NCI-H1105 treated with DMSO at 0.1 percent for 48 hours (cell line): ENCODE data around the gene KIRREL2.
"Not testable (repeated sequence)": the region's sequence is repeated elsewhere in the genome, so short reads cannot be mapped to it uniquely, and the experiment has no call there.

Experiments used
- DNase-seq: peaks from one replicate; lab custom pipeline; 2025; lab: John Stamatoyannopoulos, UW

Gene KIRREL2

DNA sequence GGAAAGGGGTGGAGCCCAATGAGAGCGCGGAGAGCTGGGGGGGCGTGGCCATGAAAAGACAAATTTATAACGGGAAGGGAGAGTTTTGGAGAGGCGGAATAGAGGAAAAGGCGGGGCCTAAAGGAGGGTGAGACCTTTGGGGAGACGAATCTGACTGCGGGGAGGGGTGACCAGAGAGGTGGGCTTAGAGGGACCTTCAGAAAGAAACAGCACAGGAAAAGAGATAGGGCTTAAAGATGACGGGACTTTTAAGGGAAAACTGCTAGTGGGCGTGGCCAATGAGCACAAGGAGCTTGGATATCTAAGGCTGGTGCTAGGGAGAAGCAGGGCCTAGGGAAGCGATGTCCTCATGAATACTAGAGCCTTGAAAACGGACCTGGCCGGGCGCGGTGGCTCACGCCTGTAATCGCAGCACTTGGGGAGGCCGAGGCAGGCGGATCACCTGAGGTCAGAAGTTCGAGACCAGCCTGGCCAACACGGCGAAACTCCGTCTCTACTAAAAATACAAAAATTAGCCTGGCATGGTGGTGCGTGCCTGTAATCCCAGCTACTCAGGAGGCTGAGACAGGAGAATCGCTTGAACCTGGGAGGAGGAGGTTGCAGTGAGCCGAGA is 13.5 kb downstream of the KIRREL2 start:
- not testable (repeated sequence) for DNase-seq

DNA sequence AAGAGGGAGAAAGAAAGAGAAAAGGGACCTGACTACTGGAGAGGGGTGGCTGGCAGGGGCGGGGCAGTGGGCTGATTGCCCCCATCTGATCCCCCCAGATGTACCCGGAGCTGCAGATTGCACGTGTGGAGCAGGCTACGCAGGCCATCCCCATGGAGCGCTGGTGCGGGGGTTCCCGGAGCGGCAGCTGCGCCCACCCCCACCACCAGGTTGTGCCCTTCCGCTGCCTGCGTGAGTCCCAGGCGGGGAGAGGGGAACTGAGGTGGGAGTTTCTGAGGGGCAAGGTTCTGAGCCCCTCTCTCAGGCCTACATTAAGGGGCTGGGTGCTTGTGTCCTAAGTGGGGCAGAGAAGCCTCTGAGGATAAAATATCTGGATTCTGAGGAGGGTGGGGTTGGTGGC is 14.1 kb downstream of the KIRREL2 start:
- no peak for DNase-seq

DNA sequence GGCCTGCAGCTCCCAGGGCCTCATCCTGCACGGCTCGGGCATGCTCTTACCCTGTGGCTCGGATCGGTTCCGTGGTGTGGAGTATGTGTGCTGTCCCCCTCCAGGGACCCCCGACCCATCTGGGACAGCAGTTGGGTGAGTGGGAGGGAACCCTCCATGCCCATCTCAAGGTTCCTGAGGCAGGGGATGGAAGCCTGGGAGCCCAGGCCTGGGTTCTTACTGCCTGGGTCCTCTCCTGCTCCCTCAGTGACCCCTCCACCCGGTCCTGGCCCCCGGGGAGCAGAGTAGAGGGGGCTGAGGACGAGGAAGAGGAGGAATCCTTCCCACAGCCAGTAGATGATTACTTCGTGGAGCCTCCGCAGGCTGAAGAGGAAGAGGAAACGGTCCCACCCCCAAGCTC is 14.9 kb downstream of the KIRREL2 start:
- DNase-seq = no peak

DNA sequence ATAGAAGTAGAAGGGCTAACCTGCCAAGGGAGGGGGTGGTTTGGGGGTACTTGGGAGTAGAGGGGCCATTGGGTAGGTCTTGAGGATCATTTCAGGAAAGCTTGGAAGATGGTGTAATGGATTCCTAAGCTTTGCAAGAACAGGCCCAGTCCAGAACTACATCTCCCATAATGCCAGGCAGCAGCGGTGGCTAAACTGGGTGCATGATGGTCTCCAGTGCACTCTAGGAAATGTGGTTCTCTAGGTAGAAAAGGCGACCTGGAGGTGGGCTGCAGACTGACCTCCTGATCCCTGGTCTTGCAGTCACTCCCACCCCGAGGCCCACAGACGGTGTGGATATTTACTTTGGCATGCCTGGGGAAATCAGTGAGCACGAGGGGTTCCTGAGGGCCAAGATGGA is 15.5 kb downstream of the KIRREL2 start:
- DNase-seq = no peak

DNA sequence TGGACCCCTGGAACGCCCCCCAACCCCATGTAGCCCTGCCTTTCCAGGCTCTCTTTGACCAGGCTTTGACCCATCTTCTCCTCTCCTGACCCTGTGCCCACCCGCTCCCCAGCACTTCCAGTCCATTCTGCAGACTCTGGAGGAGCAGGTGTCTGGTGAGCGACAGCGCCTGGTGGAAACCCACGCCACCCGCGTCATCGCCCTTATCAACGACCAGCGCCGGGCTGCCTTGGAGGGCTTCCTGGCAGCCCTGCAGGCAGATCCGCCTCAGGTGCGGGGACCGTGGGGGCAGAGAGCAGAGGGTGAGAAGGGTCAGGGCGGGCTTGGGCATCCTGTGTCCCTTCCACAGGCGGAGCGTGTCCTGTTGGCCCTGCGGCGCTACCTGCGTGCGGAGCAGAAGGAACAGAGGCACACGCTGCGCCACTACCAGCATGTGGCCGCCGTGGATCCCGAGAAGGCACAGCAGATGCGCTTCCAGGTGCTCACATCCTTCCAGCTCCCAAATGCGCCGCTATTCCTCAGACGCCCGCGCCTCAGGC is 17.8 kb downstream of the KIRREL2 start:
- DNase-seq = no peak

DNA sequence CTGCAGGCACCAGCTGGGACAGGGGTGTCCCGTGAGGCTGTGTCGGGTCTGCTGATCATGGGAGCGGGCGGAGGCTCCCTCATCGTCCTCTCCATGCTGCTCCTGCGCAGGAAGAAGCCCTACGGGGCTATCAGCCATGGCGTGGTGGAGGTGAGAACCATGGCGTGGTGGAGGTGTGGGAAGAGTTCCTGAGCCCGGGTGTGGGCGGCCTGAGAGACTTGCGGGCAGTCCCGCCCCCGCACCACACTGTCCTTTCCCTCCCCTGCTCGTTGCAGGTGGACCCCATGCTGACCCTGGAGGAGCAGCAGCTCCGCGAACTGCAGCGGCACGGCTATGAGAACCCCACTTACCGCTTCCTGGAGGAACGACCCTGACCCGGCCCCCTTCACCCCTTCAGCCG is 22.4 kb downstream of the KIRREL2 start:
- DNase-seq = no peak

DNA sequence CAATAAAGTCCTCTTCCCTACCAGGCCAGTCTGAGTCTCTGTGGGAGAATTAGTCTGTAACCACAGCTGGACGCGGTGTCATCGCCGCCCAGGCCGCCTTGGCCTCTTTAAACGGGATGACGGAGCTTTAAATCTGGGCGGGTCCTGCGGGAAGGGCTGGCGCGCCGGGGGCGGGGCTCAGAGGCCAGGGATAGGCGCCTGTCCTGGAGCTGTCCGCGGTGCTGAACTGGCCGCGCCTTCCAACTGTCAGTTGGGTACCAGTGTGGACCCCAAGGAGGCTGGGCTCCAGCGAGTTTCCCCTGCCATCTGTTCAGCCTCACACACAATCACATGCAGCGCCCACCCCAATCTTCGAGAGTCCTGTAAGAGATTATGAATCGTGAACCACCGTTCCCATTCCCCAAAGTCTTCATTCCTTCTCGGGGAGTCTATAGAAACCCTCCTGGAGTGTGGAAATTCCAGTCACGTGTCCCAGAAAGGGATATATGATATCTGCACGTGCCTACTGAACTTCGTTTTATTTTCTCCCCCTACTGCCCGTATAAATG is 23.1 kb downstream of the KIRREL2 start:
- DNase-seq = peak; percentile 34

DNA sequence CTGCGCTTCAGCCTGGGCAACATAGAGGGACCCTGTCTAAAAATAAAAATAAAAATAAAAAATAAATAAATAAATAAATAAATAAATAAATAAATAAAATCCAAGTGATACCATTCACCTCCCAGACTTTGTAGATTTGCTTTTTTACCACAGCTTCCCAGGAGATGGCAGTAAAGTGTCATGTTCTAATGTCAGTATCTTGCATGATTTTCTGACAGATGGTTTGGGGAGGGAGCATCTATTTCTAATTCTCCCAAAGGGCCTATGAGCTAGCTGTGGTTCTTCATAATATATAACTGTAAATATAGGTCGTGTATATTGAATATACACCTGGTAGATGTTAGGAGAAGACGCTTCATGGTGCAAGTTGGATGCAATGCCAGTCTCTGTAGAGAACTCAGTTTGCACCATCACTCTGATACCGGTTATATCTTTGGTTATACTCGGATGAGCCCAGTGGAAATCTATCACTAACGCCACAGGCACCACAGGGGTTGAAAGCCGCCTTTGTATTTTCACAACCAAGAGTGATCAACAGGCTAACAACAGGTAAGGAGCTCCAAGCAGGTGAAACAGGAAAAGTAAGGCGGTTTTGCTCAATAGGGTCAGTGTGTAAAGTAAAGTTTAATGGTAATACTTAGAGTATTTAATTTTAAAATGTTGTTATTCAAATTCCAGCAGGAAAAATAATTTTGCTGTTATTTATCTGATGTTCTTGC is 25.6 kb downstream of the KIRREL2 start:
- peak; percentile 48 for DNase-seq

DNA sequence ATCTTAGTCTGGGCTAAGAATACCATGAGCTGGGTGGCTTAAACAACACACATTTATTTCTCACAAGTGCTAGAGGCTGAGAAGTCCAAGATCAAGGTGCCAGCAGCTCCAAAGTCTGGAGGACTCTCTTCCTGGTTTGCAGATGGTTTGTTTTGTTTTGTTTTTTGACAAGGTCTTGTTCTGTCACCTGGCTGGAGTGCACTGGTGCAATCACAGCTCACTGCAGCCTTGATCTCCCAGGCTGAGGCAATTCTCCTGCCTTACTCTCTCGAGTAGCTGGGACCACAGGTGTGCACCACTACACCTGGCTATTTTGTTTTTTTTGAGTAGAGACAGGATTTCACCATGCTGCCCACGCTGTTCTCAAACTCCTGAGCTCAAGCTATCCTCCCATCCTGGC is 27.2 kb downstream of the KIRREL2 start:
- no peak for DNase-seq

DNA sequence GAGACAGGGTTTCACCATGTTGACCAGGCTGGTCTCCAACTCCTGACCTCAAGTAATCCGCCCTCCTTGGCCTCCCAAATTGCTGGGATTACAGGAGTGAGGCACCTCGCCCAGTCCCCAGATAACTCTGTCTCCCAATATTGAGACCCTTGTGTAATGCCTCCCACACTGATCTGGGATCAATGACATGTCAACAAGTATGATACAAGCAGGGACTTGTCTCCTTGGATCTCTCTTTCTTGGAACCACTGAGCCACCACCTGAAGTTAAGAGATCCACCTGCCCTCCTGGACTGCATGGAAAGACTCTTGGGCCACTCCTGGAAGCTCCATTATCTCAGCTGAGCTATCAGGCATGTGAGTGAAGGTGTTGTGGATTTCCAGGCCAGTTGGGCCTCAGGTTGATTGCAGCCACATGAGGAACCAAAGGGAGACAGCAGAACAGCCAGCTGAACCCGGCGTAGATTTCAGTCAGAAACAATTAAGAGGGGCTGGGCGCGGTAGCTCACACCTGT is 28.6 kb downstream of the KIRREL2 start:
- no peak for DNase-seq

DNA sequence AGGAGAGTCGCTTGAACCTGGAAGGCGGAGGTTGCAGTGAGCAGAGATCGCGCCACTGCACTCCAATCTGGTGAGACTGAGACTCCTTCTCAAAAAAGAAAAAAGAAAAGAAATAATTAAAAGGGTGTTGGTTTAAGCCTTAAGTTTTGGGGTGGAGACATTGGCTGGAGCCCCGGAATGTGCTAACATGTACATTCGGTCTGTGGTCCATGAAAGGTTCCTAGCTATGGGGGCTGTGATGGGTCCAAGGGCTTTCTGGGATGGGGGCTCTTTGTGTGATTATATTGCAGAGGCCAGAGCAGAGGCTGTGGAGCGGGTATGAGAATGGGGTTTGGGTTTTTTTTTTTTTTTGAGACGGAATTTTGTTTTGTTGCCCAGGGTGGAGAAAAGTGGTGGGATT is 29.2 kb downstream of the KIRREL2 start:
- DNase-seq = no peak

DNA sequence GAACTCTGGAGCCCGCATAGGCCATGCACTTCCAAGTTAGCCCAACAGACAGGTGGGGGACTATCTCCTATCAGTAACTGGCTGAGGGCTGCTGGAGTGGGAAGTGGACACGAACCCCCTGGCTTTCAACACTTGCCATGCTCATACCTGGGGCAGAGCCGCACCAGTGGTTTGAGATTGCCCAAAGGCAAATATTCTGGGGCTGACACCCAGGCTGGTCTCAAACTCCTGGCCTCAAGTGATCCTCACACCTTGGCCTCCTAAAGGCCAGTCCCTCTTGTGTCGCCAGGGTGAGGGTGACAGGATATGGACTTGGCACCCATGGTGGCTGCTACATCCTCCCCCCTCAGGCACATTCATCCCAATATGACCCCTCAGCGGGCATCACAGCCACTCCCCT is 30.5 kb downstream of the KIRREL2 start:
- no peak for DNase-seq

DNA sequence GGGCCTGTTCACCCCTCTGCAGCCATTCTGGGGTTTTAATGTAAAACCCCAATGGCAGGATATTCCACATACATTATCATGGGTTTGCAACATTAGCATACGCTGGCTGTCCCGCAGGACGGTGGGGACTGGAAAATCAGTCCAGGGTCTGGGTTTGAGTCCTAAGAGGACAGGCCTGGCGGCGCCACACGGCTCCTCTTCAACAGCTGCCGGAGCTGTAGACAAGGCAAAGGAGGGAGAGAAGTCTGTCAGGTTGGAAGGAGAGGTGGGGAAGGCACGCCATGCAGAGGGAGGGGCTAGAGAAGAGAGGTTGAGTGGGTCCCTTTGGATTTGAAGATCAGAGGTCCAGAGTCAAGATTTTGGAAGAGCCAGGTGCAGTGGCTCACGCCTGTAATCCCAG is 31.7 kb downstream of the KIRREL2 start:
- DNase-seq = no peak

DNA sequence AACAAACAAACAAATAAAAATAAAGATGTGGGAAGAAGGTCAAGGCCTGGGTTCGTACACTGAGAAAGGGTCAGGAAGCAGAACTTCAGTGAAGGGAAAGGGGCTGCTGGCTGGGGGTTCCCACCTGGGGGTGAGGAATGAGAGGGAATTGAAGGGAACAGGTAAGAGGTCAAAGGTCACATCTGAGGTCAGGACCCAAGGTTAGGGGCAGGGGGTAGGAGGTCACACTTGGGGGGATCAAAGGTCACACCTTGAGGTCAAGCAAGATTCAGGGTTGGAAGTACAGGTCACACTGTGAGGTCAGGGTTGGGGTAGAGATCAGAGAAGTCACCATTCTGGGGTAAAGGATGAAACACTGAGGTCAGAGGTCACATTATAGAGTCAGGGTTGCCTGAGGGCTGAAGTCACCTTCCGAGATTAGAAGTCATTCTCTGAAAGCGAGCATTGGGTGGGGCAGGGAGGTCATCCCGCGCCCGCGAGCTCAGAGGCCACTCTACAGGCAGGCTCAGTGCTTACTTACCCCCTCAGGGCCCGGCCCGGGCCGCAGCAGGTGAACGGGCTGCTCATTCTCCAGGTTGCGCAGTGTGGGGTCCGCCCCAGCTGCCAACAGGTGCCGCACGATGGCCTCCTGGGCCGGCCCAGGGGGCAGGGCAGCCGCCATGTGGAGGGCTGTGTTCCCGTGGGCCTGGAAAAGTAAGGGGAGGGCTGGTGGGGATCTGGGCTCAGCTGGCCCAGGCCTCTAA is 32.8 kb downstream of the KIRREL2 start:
- DNase-seq = no peak

DNA sequence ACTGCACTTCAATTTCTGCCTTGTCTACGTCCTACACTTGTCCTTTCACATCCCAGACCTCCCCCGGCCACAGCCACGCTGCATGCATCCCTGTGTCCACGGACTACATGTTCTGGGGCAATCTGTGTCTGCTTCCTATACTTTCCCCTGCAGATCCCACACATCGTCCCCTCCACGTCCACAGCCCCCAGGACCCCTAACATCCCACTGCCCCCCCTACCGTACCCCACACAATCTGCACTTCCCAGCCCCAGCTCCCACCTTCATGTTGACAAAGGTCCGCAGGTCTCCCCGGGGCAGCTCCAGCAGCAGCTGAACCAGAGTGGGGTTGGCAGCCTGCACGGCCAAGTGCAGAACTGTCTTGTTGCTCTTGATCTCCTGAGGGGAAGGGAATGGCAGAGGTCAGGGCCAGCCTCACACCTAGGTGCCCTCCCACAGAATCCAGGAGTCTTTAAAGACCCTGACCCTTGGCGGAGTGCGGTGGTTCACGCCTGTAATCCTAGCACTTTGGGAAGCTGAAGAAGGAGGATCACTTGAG is 33.5 kb downstream of the KIRREL2 start:
- no peak for DNase-seq

DNA sequence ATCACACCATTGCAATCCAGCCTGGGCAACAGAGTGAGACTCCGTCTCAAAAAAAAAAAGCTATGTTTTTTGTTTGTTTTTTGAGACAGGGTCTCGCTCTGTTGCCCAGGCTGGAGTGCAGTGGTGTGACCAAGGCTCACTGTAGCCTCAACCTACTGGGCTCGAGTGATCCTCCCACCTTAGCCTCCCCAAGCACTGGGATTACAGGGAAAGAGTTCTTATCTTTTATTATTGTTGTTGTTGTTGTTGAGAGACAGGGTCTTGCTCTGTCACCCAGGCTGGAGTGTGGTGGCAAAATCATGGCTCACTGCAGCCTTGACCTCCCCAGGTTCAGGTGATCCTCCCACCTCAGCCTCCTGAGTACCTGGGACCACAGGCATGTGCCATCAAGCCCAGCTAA is 35.1 kb downstream of the KIRREL2 start:
- DNase-seq = not testable (repeated sequence)

DNA sequence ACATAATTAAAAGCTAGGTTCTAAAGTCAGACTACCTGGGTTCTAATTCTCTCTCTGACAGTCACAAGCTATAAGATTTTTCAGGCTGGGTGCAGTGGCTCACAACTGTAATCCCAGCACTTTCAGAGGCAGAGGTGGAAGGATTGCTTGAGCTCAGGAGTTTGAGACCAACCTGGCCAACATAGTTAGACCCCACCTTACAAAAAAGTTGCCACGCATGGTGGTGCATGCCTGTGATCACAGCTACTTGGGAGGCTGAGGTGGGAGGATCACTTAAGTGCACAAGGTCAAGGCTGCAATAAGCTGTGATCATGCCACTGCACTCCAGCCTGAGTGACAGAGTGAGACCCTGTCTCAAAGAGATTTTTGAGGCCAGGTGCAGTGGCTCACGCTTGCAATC is 37.6 kb downstream of the KIRREL2 start:
- no peak for DNase-seq

DNA sequence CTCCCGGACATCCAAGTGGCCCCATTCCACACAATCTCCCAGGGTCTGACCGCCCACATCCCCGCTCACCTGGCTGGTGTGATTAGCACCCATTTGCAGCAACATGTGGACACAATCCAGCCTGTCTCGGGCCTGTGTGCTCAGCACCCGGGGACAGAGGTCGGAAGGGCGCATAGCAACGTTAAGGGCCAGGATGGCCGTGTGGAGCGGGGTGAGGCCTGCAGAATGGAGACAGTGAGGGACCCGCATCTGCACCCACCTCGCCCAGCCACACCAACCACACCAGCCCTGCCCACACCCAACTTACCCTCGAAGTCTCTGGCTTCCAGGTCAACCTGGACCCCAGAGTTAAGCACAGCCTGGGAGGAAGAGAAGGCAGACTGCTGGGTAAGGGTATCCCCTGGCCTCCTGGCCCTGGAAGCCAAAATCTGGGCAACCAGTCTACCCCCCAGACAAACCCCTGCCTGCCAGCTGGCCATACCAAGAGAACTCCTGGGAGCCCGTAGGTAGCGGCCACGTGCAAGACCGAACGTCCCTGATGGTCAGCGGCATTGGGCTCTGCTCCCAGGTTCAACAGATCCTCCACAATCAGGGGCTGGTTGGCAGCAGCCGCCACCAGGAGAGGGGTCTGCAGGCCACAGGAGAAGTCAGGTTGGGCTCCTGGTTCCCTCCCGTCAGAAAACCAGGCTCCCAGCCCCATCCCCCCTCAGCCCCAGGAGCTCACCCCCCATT is 39.4 kb downstream of the KIRREL2 start:
- no peak for DNase-seq

DNA sequence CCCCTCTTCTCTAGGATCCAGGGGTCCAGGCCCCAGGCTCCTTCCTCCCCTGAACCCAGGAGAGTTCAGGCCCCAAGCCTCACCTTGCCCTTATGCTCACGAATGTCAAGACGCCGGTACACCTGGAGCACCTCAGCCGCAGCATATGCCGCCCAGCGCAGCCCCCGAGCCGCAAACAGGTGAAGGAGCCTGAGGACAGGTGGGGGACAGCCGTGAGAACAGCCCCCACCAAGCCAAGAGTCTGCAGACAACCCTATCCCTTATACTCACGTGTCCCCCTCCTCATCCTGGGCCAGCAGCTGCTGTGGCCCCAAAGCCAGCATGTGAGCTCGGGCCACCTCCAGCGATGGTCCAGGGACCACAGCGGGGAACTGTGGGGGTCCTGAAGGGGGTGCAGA is 39.9 kb downstream of the KIRREL2 start:
- DNase-seq = no peak

DNA sequence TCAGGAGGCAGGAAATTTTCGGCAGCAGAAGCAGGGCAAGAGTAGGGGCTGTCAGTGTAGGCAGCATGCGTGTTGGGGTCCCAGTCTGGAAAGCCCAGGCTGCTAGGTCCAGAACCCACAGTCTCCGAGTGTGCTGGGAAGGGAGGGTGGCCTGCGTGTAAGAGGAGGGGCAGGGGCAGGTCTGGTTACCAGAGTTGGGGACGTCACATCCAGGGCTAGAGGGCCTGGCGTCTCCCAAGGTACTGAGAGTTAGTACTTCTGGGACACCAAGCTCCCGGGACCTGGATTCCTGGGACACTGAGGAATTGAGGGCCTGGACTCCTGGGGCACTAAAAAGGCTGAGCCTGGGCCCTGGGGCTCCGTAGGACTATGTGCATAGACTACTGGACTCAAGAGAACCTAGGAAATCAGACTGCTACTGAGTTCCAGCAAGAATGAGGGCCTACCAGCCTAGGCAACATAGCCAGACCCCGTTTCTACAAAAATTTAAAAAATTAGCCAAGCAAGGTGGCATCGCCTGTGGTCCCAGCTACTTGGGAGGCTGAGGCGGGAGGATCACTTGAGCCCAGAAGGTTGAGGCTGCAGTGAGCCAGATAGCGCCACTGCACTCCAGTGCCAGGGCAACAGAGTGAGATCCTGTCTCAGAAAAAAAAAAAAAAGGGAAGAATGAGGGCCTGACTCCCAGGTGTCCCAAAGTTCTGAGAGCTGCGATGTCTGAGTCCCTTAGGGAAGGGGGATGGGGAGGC is 41.2 kb downstream of the KIRREL2 start:
- DNase-seq = no peak

DNA sequence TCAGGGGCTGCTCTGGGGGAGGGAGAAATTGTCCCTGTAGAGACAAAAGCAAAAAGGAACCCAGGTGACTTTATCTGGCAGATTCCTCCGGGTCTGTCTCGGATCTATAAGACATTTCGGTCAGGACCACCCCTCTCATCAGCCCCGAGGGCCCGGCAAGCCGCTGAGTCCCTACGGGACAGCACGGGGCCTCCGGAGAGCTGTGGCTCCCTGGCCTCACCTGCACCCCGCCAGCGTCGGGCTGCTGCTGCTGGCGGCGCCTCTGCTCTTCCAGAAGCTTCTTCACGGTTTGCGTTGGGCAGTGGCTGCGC is 41.7 kb downstream of the KIRREL2 start:
- DNase-seq = no peak
